GM18867 (cell line): ENCODE results near the gene SDHD.

Source experiments
- ATAC-seq: cut with Tn5 transposase; IDR thresholded peaks from one replicate; pipeline ENCODE4 v1.9.1; 2021; ENCODE audit warnings: mild to moderate bottlenecking, moderate library complexity; ENCODE audit not compliant: unreplicated experiment

SDHD gene

GRCh38 chr11:112100462-112100861 is 13.8 kb downstream of the SDHD start:
- ATAC-seq, result no peak

GRCh38 chr11:112103446-112103845 is 16.8 kb downstream of the SDHD start:
- no peak for ATAC-seq

DNA sequence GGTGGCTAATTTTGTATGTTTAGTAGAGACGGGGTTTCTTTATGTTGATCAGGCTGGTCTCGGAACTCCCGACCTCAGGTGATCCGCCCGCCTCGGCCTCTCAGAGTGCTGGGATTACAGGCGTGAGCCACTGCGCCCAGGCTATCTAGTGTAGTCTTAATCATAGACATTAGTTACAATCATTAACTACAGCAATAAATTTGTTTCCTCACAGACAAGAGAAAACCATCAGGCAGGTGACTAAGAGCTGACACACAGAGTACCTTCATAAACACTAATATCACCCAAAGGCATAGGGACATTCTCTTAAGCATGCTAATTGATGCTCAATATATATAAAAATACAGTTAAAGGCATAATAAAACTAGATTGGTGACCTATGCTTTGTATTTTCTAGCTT is 19.4 kb downstream of the SDHD start:
- no peak for ATAC-seq

GRCh38 chr11:112113539-112114457 is 27.1 kb downstream of the SDHD start:
- ATAC-seq, result no peak

DNA sequence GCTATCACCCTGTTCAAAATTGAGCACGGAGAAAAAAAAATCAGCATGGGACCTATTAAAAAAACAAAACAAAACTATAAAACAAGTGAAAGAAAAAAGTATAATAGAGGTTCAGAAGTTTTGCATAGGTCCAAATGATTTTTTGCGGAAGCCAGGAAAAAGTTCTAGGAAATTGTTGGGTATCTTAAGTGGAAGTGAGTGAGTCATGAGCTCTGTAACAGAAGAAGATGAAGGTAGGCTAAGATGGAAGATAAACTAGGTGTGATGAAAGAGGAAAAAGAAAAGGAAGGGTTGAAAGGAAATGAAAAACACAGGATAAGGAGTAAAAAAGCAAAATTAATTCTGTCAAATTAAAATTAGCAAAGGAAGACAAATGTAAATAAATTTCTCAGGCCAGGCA is 27.8 kb downstream of the SDHD start:
- no peak for ATAC-seq

GRCh38 chr11:112115386-112115785 is 28.7 kb downstream of the SDHD start:
- ATAC-seq, result no peak

- no peak for ATAC-seq
These were observed 31.5 kb downstream of the SDHD start for GRCh38 chr11:112118176-112118575.

DNA sequence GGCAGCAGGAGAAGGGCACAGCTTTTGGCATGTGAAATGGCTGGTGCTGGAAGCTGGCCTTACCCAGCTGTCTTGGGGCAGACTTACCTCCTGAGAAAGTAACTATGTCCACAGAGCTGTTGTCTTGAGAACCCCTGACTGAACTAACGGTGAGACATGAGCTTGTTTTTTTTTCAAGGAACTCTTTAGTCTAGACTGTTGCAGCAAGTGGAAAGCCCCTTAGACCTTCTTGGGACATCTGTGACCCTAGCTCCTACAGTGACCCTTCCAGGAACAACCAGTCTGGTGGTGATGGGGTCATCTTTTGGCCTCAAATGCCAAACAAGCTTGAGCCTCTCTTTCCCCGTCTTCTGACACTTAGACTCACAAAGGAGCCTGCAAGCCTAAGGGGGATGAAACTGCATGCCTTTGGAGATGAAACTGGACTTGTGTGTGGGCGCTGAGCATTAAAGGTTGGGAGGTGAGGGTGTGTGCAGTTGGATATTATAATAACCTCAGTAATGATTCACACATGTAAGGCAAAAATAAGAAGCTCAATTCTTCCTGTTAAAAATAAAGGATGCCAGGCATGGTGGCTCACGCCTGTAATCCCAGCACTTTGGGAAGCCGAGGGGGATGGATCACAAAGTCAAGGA is 35.4 kb downstream of the SDHD start:
- ATAC-seq, result no peak

DNA sequence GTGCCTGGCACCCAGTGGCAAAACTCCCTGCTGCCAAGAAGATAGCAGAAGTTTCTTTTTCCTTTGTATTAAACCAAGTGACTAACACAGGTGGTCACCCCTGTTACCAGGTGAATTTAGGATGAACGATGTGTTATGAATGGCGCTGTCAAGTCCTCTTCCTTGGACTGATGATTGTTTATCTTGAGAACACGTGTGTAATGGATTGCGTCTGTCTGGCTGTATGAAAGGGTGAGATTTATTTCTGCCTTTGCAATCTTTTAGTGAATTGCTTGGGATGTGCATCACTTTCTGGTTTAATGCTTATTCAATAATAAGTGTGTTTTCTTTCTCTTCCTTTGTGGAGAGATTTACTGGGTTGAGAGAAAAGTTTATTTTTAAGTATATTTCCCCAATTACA is 36.5 kb downstream of the SDHD start:
- ATAC-seq, result no peak

- no peak for ATAC-seq
These were observed 40.4 kb downstream of the SDHD start for GRCh38 chr11:112127056-112127455.

DNA sequence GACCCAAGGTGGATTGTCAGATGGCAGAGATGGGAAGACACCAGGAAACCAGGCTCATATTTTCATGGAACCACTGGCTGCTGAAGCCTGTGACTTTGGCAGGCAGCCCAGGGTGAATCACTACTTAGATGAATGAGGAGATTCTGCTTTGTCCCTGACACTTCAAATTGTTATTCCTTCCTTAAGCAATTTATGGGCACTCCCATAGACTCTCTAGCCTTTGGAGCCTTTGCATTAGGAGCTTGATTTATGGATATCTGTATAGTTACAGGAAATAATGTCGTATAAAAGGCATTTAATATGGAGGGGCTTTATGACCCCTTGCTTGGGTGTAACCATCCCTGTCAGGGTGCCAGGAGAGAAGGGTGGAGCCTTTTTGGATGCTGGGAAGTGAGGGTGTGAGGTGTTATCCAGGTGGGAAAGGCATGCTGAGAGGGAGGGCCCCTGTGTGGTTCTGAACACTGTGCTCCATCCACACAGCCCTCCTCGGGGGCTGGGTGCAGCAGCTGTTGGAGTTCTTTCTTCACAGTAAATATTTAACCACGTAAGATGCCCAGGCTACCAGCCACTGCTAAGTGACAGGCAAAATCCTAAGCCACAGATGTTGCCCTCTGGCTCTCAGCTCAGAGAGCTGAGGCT is 41.9 kb downstream of the SDHD start:
- ATAC-seq, result no peak

GRCh38 chr11:112129656-112130055 is 43.0 kb downstream of the SDHD start:
- no peak for ATAC-seq

GRCh38 chr11:112132737-112133136 is 46.1 kb downstream of the SDHD start:
- peak; percentile 60 for ATAC-seq

DNA sequence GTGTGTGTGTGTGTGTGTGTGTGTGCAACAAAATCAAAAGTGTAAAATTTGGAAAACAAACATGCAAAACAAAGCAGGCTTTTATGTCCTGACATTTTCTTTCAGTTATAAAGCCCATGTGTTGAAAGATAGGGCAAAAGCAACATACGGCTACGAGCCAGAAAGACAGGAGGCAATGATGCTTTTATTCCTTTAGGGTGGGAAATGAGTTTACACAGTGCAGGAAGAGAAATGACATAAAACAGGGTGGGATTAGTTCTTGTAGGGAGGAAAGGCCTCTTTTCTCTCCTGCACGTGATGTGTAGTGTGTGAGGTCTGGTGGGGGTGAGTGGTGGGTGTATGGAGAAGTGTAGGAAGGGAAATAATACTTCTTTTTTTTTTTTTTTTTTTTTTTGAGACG is 47.8 kb downstream of the SDHD start:
- no peak for ATAC-seq

- ATAC-seq, result no peak
These were observed 56.9 kb downstream of the SDHD start for GRCh38 chr11:112143597-112143996.
